Mucosa of descending colon (tissue), 3 donors: ENCODE results near the gene PPP1R9B. TPM values are rescaled to one million over a fixed set of nuclear protein-coding genes. Genes with fewer than 3 reads are reported as not detected.

ENCODE experiments used
- ATAC-seq: fragments of 200-7000 bp; cut with Tn5 transposase; one replicate; pipeline ENCODE4 v1.9.1; 2020; ENCODE audit warnings: mild to moderate bottlenecking, moderate library complexity
- DNase-seq, 3 donors: peaks; one replicate each; pipeline ENCODE4 v3.0.0-alpha.2; 2020
- H3K36me3 ChIP-seq: fragments of 200-600 bp; one replicate; pipeline ENCODE4 v1.8.0; 2021; ENCODE audit warnings: low read depth, mild to moderate bottlenecking
- H3K4me1 ChIP-seq: fragments of 200-600 bp; one replicate; pipeline ENCODE4 v1.8.0; 2021; ENCODE audit warnings: low read depth, mild to moderate bottlenecking
- H3K4me3 ChIP-seq: fragments of 200-600 bp; one replicate; pipeline ENCODE4 v1.8.0; 2021; ENCODE audit warnings: mild to moderate bottlenecking
- H3K9me3 ChIP-seq: fragments of 200-600 bp; one replicate; pipeline ENCODE4 v1.8.0; 2021; ENCODE audit warnings: mild to moderate bottlenecking
- intact Hi-C, 2 donors: fragments of 100-400 bp; cut with DNase I in 1 of 2; cut with micrococcal nuclease in 1 of 2; formaldehyde crosslinking; loops; one replicate each; pipeline versions ENCODE4 v1.11.0 to v1.11.1; 2022; cut with DNase I, micrococcal nuclease
- total RNA-seq, 3 donors: library from RNA; stranded (reverse); fragmentation: NEBNext Ultra II Directional in 2 of 3; extraction: Animal tissue kit (Norgen Biotek cat#: 25700) in 2 of 3; gene quantifications; one replicate each; pipeline versions ENCODE4 v1.2.1 to v1.2.4, GENCODE V29; 2021 to 2023
- TF ChIP-seq, protein P1 (sequence below): fragments of 200-600 bp; IDR thresholded peaks from one replicate; pipeline ENCODE4 v1.8.0; 2022; ENCODE audit warnings: antibody characterized with exemption, mild to moderate bottlenecking
- donor health status: DM: no; HTN: no; CAD: no; lungs with moderate emphysema.
- donor health status: DM: no; HTN: no; CAD: no.
- donor health status: DM: no; HTN: yes; CAD: no.

PPP1R9B gene
- total RNA-seq, 3 donors from 2014 or later: 27.3 to 47.5 (median 33.1) TPM

DNA sequence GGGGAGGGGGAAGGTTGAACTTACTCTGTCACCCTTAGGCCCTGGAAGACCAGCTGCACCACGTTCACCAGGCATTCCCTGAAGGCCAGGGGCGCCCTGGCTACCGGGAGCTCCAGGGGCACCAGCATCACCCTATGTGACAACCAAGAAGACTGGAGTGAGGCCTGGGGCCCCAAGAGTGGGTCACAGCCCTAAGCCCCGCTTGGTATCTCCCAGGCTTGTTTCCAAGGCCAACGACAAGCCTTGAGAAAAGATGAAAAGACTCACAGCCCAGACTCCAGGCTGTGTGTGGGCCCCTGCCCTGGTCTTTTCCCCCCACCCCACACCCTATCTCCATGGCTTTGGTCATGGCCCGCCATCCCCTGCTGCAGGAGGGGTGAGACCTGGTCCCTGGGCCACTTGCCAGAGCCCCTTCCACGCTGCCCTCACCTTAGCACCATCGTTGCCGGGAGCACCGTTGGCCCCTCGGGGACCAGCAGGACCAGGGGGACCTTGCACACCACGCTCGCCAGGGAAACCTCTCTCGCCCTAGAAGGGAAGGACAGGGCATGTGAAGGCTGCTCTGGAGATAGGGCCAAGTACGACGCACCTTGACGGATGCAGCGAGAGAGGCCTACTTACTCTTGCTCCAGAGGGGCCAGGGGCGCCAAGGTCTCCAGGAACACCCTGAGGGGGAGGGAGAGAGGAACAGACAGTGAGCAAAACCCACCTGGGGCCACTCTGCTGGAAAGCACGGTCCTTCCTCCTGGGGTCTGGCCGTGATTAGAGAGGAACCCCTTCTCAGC, 41.1 kb upstream of the PPP1R9B start:
- TF ChIP-seq, protein P1, sequence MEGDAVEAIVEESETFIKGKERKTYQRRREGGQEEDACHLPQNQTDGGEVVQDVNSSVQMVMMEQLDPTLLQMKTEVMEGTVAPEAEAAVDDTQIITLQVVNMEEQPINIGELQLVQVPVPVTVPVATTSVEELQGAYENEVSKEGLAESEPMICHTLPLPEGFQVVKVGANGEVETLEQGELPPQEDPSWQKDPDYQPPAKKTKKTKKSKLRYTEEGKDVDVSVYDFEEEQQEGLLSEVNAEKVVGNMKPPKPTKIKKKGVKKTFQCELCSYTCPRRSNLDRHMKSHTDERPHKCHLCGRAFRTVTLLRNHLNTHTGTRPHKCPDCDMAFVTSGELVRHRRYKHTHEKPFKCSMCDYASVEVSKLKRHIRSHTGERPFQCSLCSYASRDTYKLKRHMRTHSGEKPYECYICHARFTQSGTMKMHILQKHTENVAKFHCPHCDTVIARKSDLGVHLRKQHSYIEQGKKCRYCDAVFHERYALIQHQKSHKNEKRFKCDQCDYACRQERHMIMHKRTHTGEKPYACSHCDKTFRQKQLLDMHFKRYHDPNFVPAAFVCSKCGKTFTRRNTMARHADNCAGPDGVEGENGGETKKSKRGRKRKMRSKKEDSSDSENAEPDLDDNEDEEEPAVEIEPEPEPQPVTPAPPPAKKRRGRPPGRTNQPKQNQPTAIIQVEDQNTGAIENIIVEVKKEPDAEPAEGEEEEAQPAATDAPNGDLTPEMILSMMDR: no peak
- intact Hi-C loops: no loop called here
- DNase-seq (peak in 1 of 3 donors; percentile 23), ATAC-seq (no peak)
- Histone ChIP-seq H3K4me1 (no peaks in the 10 kb centered on the region), H3K4me3 (no peak overlapping the region), H3K9me3 (no peaks in the 10 kb centered on the region), H3K36me3 (no peaks in the 10 kb centered on the region)

GRCh38 chr17:50190603-50191358, 40.3 kb upstream of the PPP1R9B start:
- ATAC-seq (no peak), DNase-seq (peak in 1 of 3 donors; percentile 40)
- intact Hi-C loops: no loop called here
- H3K9me3 ChIP-seq: no peaks in the 10 kb centered on the region
- H3K4me3 ChIP-seq: no peak overlapping the region
- no peaks in the 10 kb centered on the region for H3K4me1 ChIP-seq
- TF ChIP-seq, protein P1: no peak
- no peaks in the 10 kb centered on the region for H3K36me3 ChIP-seq

DNA sequence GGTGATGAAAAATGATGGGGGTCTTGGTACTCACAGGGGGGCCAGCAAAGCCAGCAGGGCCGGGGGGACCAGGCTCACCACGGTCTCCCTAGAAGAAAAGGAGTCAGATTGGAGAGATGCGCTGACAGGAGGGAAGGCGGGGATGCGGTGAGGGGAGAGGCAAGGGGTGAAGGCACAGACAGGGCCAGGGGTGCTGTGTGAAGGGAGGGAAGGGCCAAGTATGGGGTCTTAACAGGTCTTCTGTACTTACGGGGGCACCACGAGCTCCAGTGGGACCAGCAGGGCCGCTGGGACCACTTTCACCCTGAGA, 39.8 kb upstream of the PPP1R9B start:
- no peak for ATAC-seq
- H3K4me3 ChIP-seq: no peak overlapping the region
- intact Hi-C loops: no loop called here
- H3K9me3 ChIP-seq: no peaks in the 10 kb centered on the region
- TF ChIP-seq, protein P1: no peak
- no peaks in the 10 kb centered on the region for H3K4me1 ChIP-seq
- no peaks in the 10 kb centered on the region for H3K36me3 ChIP-seq
- peak in 1 of 3 donors; percentile 33 for DNase-seq

- intact Hi-C loops: no loop called here
- TF ChIP-seq, protein P1: no peak
- DNase-seq (peak in 1 of 3 donors; percentile 37), ATAC-seq (no peak)
- Histone ChIP-seq H3K4me1 (no peaks in the 10 kb centered on the region), H3K9me3 (no peaks in the 10 kb centered on the region), H3K4me3 (no peak overlapping the region), H3K36me3 (no peaks in the 10 kb centered on the region)
Measured at GRCh38 chr17:50189550-50190292, 39.2 kb upstream of the PPP1R9B start.

GRCh38 chr17:50188921-50189549, 38.6 kb upstream of the PPP1R9B start:
- DNase-seq (no peak), ATAC-seq (no peak)
- H3K4me3 ChIP-seq: no peak overlapping the region
- no peaks in the 10 kb centered on the region for H3K36me3 ChIP-seq
- H3K4me1 ChIP-seq: peaks cover 2% of the 10 kb centered on the region
- no peaks in the 10 kb centered on the region for H3K9me3 ChIP-seq
- intact Hi-C loops: no loop called here
- TF ChIP-seq, protein P1: no peak
